GM23338 (cell line): ENCODE measurements around the gene STAT6.

Experiments used
- CREB1 ChIP-seq: fragments of 250-450 bp; sonication (Bioruptor Pico); IDR thresholded peaks from 2 replicates; pipeline ENCODE4 v1.5.0; 2020; ENCODE audit warnings: low read depth, mild to moderate bottlenecking, moderate library complexity
- EZH2 ChIP-seq: fragments of 200-600 bp; sonication (generic); IDR thresholded peaks from one replicate; pipeline ENCODE4 v1.8.0; 2017; ENCODE audit warnings: antibody characterized with exemption, mild to moderate bottlenecking, low read depth; ENCODE audit not compliant: unreplicated experiment
- EZH2phosphoT487 ChIP-seq: fragments of 200-600 bp; sonication (generic); IDR thresholded peaks from one replicate; pipeline ENCODE4 v1.8.1; 2018; ENCODE audit warnings: antibody characterized with exemption; ENCODE audit not compliant: unreplicated experiment
- JUNB ChIP-seq: IDR thresholded peaks from one replicate; pipeline ENCODE4 v1.6.1; 2016; ENCODE audit warnings: antibody characterized with exemption; ENCODE audit not compliant: unreplicated experiment
- POLR2AphosphoS5 ChIP-seq: IDR thresholded peaks from 2 replicates; pipeline ENCODE4 v1.6.1; 2016; ENCODE audit warnings: antibody characterized with exemption, low read depth
- STAT1 ChIP-seq: IDR thresholded peaks from one replicate; pipeline ENCODE4 v1.6.1; 2016; ENCODE audit warnings: antibody characterized with exemption; ENCODE audit not compliant: unreplicated experiment
- TF ChIP-seq, protein P1 (sequence below): IDR thresholded peaks from 2 replicates; pipeline ENCODE4 v1.6.1; 2016; ENCODE audit warnings: antibody characterized with exemption
- TF ChIP-seq, protein P2 (sequence below), 2 experiments: fragments of 200-600 bp in 1 of 2; sonication (generic) in 1 of 2; conservative IDR thresholded peaks; 2 replicates each; pipeline versions ENCODE4 v1.5.1 to v1.6.1; 2016 to 2017; ENCODE audit warnings: antibody characterized with exemption in 2 of 2, low read depth in 2 of 2, mild to moderate bottlenecking in 2 of 2, moderate library complexity in 1 of 2
- TF ChIP-seq, protein P3 (sequence below): IDR thresholded peaks from one replicate; pipeline ENCODE4 v1.6.1; 2018; ENCODE audit warnings: antibody characterized with exemption; ENCODE audit not compliant: unreplicated experiment
- TF ChIP-seq, protein P4 (sequence below): fragments of 250-450 bp; sonication (Bioruptor Pico); IDR thresholded peaks from 2 replicates; pipeline ENCODE4 v1.5.0; 2020; ENCODE audit warnings: mild to moderate bottlenecking, moderate library complexity

DNA sequence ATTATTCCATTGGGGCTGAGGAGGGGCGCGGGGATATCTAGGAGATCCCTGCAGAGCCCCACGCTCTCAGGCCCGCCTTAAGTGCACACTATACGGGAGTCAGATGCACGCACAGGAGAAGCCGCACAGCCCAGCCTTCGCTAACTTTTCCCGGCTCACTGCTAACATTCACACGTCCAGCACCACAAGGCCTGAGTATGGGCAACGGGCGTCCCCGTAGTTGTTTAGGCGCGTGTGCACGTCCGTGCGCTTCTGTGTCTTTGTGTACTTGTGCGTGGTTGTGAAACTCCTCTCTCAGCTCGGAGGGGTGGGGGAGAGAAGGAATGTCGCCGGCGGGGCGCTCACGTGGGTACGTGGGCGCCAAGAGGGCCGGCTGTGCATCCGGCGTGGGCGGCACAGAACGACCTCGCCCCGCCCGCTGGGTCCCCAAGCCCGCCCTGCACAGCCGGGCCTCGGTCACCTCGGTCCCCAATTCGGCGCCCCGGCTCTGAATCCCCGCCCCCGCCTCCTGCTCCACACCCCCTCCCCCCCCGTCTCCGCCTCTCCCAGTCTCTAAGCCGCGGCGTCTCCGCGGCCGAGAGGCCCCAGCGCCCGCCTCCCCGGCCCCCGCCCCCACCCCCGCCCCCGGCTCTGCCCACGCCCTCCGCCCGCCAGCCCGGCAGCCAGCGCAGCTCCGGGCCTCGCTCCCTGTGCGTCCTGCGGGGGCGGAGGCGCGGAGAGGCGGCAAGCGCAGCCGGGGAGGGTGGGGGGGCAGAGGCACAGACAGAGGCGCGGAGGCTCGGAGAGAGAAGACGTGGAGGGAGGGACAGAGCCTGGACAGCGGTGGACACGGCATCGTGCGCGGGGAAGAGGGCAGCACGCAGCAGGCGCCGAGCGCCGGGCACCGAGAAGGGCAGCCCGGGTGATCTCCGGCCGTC lies 22.6 kb downstream of the STAT6 start, which contains the start of gene NAB2:
- TF ChIP-seq, protein P1, sequence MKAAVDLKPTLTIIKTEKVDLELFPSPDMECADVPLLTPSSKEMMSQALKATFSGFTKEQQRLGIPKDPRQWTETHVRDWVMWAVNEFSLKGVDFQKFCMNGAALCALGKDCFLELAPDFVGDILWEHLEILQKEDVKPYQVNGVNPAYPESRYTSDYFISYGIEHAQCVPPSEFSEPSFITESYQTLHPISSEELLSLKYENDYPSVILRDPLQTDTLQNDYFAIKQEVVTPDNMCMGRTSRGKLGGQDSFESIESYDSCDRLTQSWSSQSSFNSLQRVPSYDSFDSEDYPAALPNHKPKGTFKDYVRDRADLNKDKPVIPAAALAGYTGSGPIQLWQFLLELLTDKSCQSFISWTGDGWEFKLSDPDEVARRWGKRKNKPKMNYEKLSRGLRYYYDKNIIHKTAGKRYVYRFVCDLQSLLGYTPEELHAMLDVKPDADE: no peak
- TF ChIP-seq, protein P2, sequence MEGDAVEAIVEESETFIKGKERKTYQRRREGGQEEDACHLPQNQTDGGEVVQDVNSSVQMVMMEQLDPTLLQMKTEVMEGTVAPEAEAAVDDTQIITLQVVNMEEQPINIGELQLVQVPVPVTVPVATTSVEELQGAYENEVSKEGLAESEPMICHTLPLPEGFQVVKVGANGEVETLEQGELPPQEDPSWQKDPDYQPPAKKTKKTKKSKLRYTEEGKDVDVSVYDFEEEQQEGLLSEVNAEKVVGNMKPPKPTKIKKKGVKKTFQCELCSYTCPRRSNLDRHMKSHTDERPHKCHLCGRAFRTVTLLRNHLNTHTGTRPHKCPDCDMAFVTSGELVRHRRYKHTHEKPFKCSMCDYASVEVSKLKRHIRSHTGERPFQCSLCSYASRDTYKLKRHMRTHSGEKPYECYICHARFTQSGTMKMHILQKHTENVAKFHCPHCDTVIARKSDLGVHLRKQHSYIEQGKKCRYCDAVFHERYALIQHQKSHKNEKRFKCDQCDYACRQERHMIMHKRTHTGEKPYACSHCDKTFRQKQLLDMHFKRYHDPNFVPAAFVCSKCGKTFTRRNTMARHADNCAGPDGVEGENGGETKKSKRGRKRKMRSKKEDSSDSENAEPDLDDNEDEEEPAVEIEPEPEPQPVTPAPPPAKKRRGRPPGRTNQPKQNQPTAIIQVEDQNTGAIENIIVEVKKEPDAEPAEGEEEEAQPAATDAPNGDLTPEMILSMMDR (conservative IDR thresholded peaks at IDR 0.05; ENCODE audit: low read depth in 2 of 2): no peak
- TF ChIP-seq EZH2phosphoT487 (no peak), JUNB (no peak), EZH2 (no peak), CREB1 (no peak), POLR2AphosphoS5 (no peak; the same call in 1 of the 2 replicates), STAT1 (no peak)
- TF ChIP-seq, protein P3, sequence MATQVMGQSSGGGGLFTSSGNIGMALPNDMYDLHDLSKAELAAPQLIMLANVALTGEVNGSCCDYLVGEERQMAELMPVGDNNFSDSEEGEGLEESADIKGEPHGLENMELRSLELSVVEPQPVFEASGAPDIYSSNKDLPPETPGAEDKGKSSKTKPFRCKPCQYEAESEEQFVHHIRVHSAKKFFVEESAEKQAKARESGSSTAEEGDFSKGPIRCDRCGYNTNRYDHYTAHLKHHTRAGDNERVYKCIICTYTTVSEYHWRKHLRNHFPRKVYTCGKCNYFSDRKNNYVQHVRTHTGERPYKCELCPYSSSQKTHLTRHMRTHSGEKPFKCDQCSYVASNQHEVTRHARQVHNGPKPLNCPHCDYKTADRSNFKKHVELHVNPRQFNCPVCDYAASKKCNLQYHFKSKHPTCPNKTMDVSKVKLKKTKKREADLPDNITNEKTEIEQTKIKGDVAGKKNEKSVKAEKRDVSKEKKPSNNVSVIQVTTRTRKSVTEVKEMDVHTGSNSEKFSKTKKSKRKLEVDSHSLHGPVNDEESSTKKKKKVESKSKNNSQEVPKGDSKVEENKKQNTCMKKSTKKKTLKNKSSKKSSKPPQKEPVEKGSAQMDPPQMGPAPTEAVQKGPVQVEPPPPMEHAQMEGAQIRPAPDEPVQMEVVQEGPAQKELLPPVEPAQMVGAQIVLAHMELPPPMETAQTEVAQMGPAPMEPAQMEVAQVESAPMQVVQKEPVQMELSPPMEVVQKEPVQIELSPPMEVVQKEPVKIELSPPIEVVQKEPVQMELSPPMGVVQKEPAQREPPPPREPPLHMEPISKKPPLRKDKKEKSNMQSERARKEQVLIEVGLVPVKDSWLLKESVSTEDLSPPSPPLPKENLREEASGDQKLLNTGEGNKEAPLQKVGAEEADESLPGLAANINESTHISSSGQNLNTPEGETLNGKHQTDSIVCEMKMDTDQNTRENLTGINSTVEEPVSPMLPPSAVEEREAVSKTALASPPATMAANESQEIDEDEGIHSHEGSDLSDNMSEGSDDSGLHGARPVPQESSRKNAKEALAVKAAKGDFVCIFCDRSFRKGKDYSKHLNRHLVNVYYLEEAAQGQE: no peak
- TF ChIP-seq, protein P4, sequence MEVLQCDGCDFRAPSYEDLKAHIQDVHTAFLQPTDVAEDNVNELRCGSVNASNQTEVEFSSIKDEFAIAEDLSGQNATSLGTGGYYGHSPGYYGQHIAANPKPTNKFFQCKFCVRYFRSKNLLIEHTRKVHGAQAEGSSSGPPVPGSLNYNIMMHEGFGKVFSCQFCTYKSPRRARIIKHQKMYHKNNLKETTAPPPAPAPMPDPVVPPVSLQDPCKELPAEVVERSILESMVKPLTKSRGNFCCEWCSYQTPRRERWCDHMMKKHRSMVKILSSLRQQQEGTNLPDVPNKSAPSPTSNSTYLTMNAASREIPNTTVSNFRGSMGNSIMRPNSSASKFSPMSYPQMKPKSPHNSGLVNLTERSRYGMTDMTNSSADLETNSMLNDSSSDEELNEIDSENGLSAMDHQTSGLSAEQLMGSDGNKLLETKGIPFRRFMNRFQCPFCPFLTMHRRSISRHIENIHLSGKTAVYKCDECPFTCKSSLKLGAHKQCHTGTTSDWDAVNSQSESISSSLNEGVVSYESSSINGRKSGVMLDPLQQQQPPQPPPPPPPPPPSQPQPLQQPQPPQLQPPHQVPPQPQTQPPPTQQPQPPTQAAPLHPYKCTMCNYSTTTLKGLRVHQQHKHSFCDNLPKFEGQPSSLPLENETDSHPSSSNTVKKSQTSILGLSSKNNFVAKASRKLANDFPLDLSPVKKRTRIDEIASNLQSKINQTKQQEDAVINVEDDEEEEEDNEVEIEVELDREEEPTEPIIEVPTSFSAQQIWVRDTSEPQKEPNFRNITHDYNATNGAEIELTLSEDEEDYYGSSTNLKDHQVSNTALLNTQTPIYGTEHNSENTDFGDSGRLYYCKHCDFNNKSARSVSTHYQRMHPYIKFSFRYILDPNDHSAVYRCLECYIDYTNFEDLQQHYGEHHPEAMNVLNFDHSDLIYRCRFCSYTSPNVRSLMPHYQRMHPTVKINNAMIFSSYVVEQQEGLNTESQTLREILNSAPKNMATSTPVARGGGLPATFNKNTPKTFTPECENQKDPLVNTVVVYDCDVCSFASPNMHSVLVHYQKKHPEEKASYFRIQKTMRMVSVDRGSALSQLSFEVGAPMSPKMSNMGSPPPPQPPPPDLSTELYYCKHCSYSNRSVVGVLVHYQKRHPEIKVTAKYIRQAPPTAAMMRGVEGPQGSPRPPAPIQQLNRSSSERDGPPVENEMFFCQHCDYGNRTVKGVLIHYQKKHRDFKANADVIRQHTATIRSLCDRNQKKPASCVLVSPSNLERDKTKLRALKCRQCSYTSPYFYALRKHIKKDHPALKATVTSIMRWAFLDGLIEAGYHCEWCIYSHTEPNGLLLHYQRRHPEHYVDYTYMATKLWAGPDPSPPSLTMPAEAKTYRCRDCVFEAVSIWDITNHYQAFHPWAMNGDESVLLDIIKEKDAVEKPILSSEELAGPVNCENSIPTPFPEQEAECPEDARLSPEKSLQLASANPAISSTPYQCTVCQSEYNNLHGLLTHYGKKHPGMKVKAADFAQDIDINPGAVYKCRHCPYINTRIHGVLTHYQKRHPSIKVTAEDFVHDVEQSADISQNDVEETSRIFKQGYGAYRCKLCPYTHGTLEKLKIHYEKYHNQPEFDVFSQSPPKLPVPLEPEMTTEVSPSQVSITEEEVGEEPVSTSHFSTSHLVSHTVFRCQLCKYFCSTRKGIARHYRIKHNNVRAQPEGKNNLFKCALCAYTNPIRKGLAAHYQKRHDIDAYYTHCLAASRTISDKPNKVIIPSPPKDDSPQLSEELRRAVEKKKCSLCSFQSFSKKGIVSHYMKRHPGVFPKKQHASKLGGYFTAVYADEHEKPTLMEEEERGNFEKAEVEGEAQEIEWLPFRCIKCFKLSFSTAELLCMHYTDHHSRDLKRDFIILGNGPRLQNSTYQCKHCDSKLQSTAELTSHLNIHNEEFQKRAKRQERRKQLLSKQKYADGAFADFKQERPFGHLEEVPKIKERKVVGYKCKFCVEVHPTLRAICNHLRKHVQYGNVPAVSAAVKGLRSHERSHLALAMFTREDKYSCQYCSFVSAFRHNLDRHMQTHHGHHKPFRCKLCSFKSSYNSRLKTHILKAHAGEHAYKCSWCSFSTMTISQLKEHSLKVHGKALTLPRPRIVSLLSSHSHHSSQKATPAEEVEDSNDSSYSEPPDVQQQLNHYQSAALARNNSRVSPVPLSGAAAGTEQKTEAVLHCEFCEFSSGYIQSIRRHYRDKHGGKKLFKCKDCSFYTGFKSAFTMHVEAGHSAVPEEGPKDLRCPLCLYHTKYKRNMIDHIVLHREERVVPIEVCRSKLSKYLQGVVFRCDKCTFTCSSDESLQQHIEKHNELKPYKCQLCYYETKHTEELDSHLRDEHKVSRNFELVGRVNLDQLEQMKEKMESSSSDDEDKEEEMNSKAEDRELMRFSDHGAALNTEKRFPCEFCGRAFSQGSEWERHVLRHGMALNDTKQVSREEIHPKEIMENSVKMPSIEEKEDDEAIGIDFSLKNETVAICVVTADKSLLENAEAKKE: no peak
